OCI-LY7 (cell line): ENCODE results near the gene KCNJ5. TPM values are rescaled to one million over a fixed set of nuclear protein-coding genes. Genes with fewer than 3 reads are reported as not detected.

Source experiments
- BruUV-seq: library from RNA; stranded (reverse); fragments of 400-500 nt; replicated peaks from 2 replicates; lab custom pipeline; 2021; lab: Mats Ljungman, UMichigan
- CTCF ChIA-PET: fragments of 300-600 bp; sonication (Branson Sonifier 250); formaldehyde crosslinking; loops from one replicate; lab custom pipeline; 2022; ENCODE audit warnings: antibody characterized with exemption; ENCODE audit not compliant: unreplicated experiment; lab: Charles Lee
- POLR2A ChIA-PET: fragments of 300-600 bp; sonication (Branson Sonifier 250); formaldehyde crosslinking; loops from one replicate; lab custom pipeline; 2022; ENCODE audit warnings: antibody characterized with exemption; lab: Charles Lee
- DNase-seq: peaks from one replicate; pipeline ENCODE4 v3.0.0-alpha.2; 2015; ENCODE audit warnings: low spot score
- H2AFZ ChIP-seq: fragments of 200-600 bp; sonication (generic), shearing (Covaris generic); 2 replicates; pipeline ENCODE4 v1.6.1; 2014; ENCODE audit warnings: mild to moderate bottlenecking, antibody characterized with exemption, low read length, moderate library complexity
- H3K27ac ChIP-seq: fragments of 200-600 bp; sonication (generic); 2 replicates; pipeline ENCODE4 v1.5.1; 2014; ENCODE audit warnings: mixed run types, low read depth, mild to moderate bottlenecking, moderate library complexity, low read length, inconsistent platforms; ENCODE audit not compliant: poor library complexity, severe bottlenecking
- H3K36me3 ChIP-seq: fragments of 200-600 bp; sonication (generic); 2 replicates; pipeline ENCODE4 v1.6.1; 2014; ENCODE audit warnings: mild to moderate bottlenecking, antibody characterized with exemption, low read length, moderate library complexity, mixed read lengths; ENCODE audit not compliant: insufficient read depth
- H3K4me1 ChIP-seq: fragments of 200-600 bp; sonication (generic); 2 replicates; pipeline ENCODE4 v1.5.1; 2014; ENCODE audit warnings: mild to moderate bottlenecking, low read length; ENCODE audit not compliant: insufficient read depth, poor library complexity, severe bottlenecking
- H3K4me2 ChIP-seq: fragments of 200-600 bp; sonication (generic); 2 replicates; pipeline ENCODE4 v1.6.1; 2014; ENCODE audit warnings: mild to moderate bottlenecking, low read length
- H3K4me3 ChIP-seq: fragments of 200-600 bp; sonication (generic); 2 replicates; pipeline ENCODE4 v1.5.1; 2014; ENCODE audit warnings: mild to moderate bottlenecking, low read depth, low read length; ENCODE audit not compliant: poor library complexity, severe bottlenecking
- H3K79me2 ChIP-seq: fragments of 200-600 bp; sonication (generic); 2 replicates; pipeline ENCODE4 v1.6.1; 2016; ENCODE audit warnings: low read depth, mild to moderate bottlenecking, low read length, moderate library complexity, mixed read lengths; ENCODE audit not compliant: insufficient read depth
- H3K9me2 ChIP-seq: fragments of 200-600 bp; sonication (generic); 2 replicates; pipeline ENCODE4 v1.6.1; 2016; ENCODE audit warnings: mild to moderate bottlenecking, low read length, mixed read lengths; ENCODE audit not compliant: insufficient read depth
- H3K9me3 ChIP-seq: fragments of 200-600 bp; sonication (generic); 2 replicates; pipeline ENCODE4 v1.6.1; 2014; ENCODE audit warnings: mild to moderate bottlenecking, mixed run types, low read length, mixed read lengths
- H4K20me1 ChIP-seq: fragments of 200-600 bp; sonication (generic); 2 replicates; pipeline ENCODE4 v1.6.1; 2014; ENCODE audit warnings: mild to moderate bottlenecking, antibody characterized with exemption, low read length, moderate library complexity, mixed read lengths; ENCODE audit not compliant: insufficient read depth
- CTCF ChIP-seq: fragments of 200-600 bp; sonication (generic); conservative IDR thresholded peaks from 2 replicates; pipeline ENCODE4 v1.5.1; 2014; ENCODE audit warnings: mild to moderate bottlenecking, antibody characterized with exemption, low read length, moderate library complexity, mixed read lengths
- EZH2phosphoT487 ChIP-seq: fragments of 200-600 bp; sonication (generic); IDR thresholded peaks from 2 replicates; pipeline ENCODE4 v1.6.1; 2018; ENCODE audit warnings: low read depth, borderline replicate concordance, mild to moderate bottlenecking, mixed run types, antibody characterized with exemption, low read length, moderate library complexity, mixed read lengths
- intact Hi-C: fragments of 100-400 bp; cut with micrococcal nuclease; formaldehyde crosslinking; loops from one replicate; pipeline ENCODE4 v1.10.0; 2022; ENCODE audit not compliant: unreplicated experiment
- total RNA-seq, 2 experiments: library from RNA; depleted of rRNA in 1 of 2; stranded (reverse); fragments of >200 nt in 1 of 2; shearing (Covaris generic) in 1 of 2; gene quantifications; 2 replicates each; pipeline ENCODE4 v1.2.3, GENCODE V29; 2014 to 2022

Gene KCNJ5
- total RNA-seq, 2 experiments from 2014 or later = not detected

- ChIA-PET POLR2A (no interaction called here), CTCF (no interaction called here)
- Histone ChIP-seq H3K36me3 (no peaks in the 10 kb centered on the region), H3K4me3 (no peak overlapping the region), H3K9me2 (no peaks in the 10 kb centered on the region), H3K27ac (no peak overlapping the region), H3K79me2 (no peaks in the 10 kb centered on the region), H3K4me1 (no peaks in the 10 kb centered on the region), H3K4me2 (no peak overlapping the region), H4K20me1 (no peaks in the 10 kb centered on the region), H2AFZ (no peak overlapping the region), H3K9me3 (no peaks in the 10 kb centered on the region)
- no TSS peak for BruUV-seq
- intact Hi-C loops = no loop called here
- DNase-seq = no peak
- TF ChIP-seq EZH2phosphoT487 (no peak), CTCF (no peak)
These were observed 33.5 kb downstream of the KCNJ5 start for GRCh38 chr11:128924510-128925249.

DNA sequence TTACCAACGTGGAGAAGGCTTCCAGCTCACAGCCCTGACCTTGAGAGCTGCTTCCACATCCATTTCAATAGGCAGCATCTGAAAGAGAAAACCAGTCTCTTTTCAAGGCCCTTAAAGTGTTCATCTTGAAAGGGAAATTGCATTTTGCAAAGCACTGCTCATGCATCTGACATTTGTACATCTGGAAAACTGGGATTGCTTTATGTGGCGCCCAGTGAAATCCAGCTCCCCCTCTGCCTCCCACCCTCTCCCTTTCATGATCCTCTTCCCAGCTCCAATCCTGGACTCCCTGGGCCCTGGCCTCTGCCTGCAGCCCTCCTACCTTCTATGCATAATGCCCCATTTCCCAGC, 34.1 kb downstream of the KCNJ5 start:
- TF ChIP-seq EZH2phosphoT487 (no peak), CTCF (no peak)
- H3K79me2 ChIP-seq = no peaks in the 10 kb centered on the region
- H3K4me2 ChIP-seq = no peak overlapping the region
- DNase-seq = no peak
- BruUV-seq = no TSS peak
- H3K4me3 ChIP-seq = no peak overlapping the region
- no peak overlapping the region for H3K27ac ChIP-seq
- no peaks in the 10 kb centered on the region for H3K4me1 ChIP-seq
- H3K9me2 ChIP-seq = no peaks in the 10 kb centered on the region
- intact Hi-C loops = no loop called here
- no peaks in the 10 kb centered on the region for H3K9me3 ChIP-seq
- ChIA-PET POLR2A (no interaction called here), CTCF (no interaction called here)
- H4K20me1 ChIP-seq = no peaks in the 10 kb centered on the region
- no peaks in the 10 kb centered on the region for H3K36me3 ChIP-seq
- H2AFZ ChIP-seq = no peak overlapping the region

DNA sequence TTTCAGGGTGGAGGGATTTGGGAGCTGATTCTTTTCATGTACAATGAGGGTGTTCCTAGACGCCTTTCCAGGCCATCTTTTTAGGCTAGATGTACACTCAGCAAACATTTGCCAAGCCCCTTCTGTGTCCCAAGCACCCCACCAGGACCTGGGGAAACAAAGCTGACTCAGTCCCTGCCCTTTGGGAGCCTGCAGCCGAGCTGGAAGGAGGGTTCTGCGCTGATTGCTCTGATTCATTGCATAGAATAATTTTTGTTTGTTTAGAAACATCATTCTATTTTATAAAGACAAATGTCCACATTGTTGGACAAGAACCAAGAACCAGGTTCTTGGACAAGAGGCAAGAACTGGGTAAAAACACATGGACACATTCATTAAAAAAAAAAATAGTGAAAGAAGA, 34.8 kb downstream of the KCNJ5 start:
- Histone ChIP-seq H3K4me3 (no peak overlapping the region), H3K9me3 (no peaks in the 10 kb centered on the region), H4K20me1 (no peaks in the 10 kb centered on the region), H2AFZ (no peak overlapping the region), H3K9me2 (no peaks in the 10 kb centered on the region), H3K79me2 (no peaks in the 10 kb centered on the region), H3K4me2 (no peak overlapping the region), H3K36me3 (no peaks in the 10 kb centered on the region), H3K27ac (no peak overlapping the region), H3K4me1 (no peaks in the 10 kb centered on the region)
- intact Hi-C loops = no loop called here
- BruUV-seq = no TSS peak
- CTCF ChIA-PET = no interaction called here
- TF ChIP-seq CTCF (no peak), EZH2phosphoT487 (no peak)
- no peak for DNase-seq
- POLR2A ChIA-PET = interaction anchor here (0.7 kb wide), 1 partner anchor 57 kb away, joined by 3 read pairs; no protein-coding TSS in a partner anchor
